Smooth muscle cell (in vitro differentiated cells): ENCODE data around the gene WNK3. TPM values are rescaled to one million over a fixed set of nuclear protein-coding genes. Genes with fewer than 3 reads are reported as not detected.

Source experiments
- DNase-seq: peaks from one replicate; lab custom pipeline; 2025; ENCODE audit not compliant: unreplicated experiment; lab: John Stamatoyannopoulos, UW
- H2AFZ ChIP-seq: fragments of 200-600 bp; sonication (generic); 2 replicates; pipeline ENCODE4 v1.6.0; 2016; ENCODE audit warnings: antibody characterized with exemption, low read depth, mild to moderate bottlenecking
- H3F3A ChIP-seq: fragments of 200-600 bp; sonication (generic); 2 replicates; pipeline ENCODE4 v1.6.0; 2017; ENCODE audit warnings: antibody characterized with exemption, low read depth
- H3K27ac ChIP-seq: fragments of 200-600 bp; sonication (generic); 2 replicates; pipeline ENCODE4 v1.5.1; 2016; ENCODE audit warnings: low read depth, mild to moderate bottlenecking
- H3K27me3 ChIP-seq: fragments of 200-600 bp; sonication (generic); 2 replicates; pipeline ENCODE4 v1.6.1; 2016; ENCODE audit warnings: low read depth, mild to moderate bottlenecking
- H3K36me3 ChIP-seq: fragments of 200-600 bp; sonication (generic); 2 replicates; pipeline ENCODE4 v1.5.1; 2016; ENCODE audit warnings: low read depth
- H3K4me1 ChIP-seq: fragments of 200-600 bp; sonication (generic); 2 replicates; pipeline ENCODE4 v1.5.1; 2016; ENCODE audit warnings: low read depth
- H3K4me2 ChIP-seq: fragments of 200-600 bp; sonication (generic); 2 replicates; pipeline ENCODE4 v1.6.0; 2016; ENCODE audit warnings: mild to moderate bottlenecking
- H3K4me3 ChIP-seq: fragments of 200-600 bp; sonication (generic); 2 replicates; pipeline ENCODE4 v1.5.1; 2016; ENCODE audit warnings: mild to moderate bottlenecking
- H3K79me2 ChIP-seq: fragments of 200-600 bp; sonication (generic); 2 replicates; pipeline ENCODE4 v1.6.0; 2016; ENCODE audit warnings: low read depth, mild to moderate bottlenecking
- H3K9ac ChIP-seq: fragments of 200-600 bp; sonication (generic); 2 replicates; pipeline ENCODE4 v1.6.0; 2016; ENCODE audit warnings: low read depth
- H3K9me3 ChIP-seq: fragments of 200-600 bp; sonication (generic); replicated peaks from 2 replicates; pipeline ENCODE4 v1.5.1; 2016; ENCODE audit warnings: low read depth
- H4K20me1 ChIP-seq: fragments of 200-600 bp; sonication (generic); 2 replicates; pipeline ENCODE4 v1.6.0; 2016; ENCODE audit warnings: low read depth
- CTCF ChIP-seq: fragments of 200-600 bp; sonication (generic); IDR thresholded peaks from 2 replicates; pipeline ENCODE4 v1.5.1; 2017; ENCODE audit warnings: borderline replicate concordance, mild to moderate bottlenecking, antibody characterized with exemption; ENCODE audit not compliant: insufficient read depth, poor library complexity, severe bottlenecking
- WGBS: methylation state at CpG from one replicate; pipeline ENCODE4 v1.1.7; 2016; ENCODE audit warnings: low lambda C conversion rate; 5-methylcytosine and 5-hydroxymethylcytosine counted together
- polyA plus RNA-seq: library from polyadenylated mRNA; unstranded; fragments of >200 nt; fragmentation: Nextera tagmentation; extraction: Ambion mirVana; gene quantifications from 2 replicates; pipeline ENCODE4 v1.2.1, GENCODE V29; 2016
- total RNA-seq: library from RNA; depleted of rRNA; stranded (reverse); fragments of >200 nt; gene quantifications from 2 replicates; pipeline ENCODE4 v1.2.3, GENCODE V29; 2014

Gene WNK3
- total and polyA plus RNA-seq, 2 experiments from 2014 or later = 3.6 to 5.4 TPM

GRCh38 chrX:54248309-54248708 is 109.5 kb downstream of the WNK3 start:
- no peak overlapping the region for H3K4me2 ChIP-seq
- H3K36me3 ChIP-seq = no peaks in the 10 kb centered on the region
- H3K4me1 ChIP-seq = no peaks in the 10 kb centered on the region
- H3F3A ChIP-seq = no peaks in the 10 kb centered on the region
- WGBS = 72% methylated on average over 1 of the region's 1 CpG
- H3K9ac ChIP-seq = no peak overlapping the region
- H3K27ac ChIP-seq = no peak overlapping the region
- no peak for TF ChIP-seq CTCF
- no peaks in the 10 kb centered on the region for H3K9me3 ChIP-seq
- no peaks in the 10 kb centered on the region for H4K20me1 ChIP-seq
- H3K79me2 ChIP-seq = no peaks in the 10 kb centered on the region
- no peak overlapping the region for H3K4me3 ChIP-seq
- H2AFZ ChIP-seq = no peak overlapping the region
- no peaks in the 10 kb centered on the region for H3K27me3 ChIP-seq
- DNase-seq = no peak

- Histone ChIP-seq H4K20me1 (no peaks in the 10 kb centered on the region), H3F3A (no peaks in the 10 kb centered on the region), H3K9me3 (no peaks in the 10 kb centered on the region), H3K36me3 (no peaks in the 10 kb centered on the region), H3K27ac (no peak overlapping the region), H3K4me1 (no peaks in the 10 kb centered on the region), H2AFZ (no peak overlapping the region), H3K9ac (no peak overlapping the region), H3K79me2 (no peaks in the 10 kb centered on the region), H3K4me2 (no peak overlapping the region), H3K27me3 (no peaks in the 10 kb centered on the region), H3K4me3 (no peak overlapping the region)
- DNase-seq = no peak
- TF ChIP-seq CTCF = no peak
Measured at GRCh38 chrX:54246866-54247265, 111.0 kb downstream of the WNK3 start.

- Histone ChIP-seq H3K4me3 (no peak overlapping the region), H3K9ac (no peak overlapping the region), H4K20me1 (no peaks in the 10 kb centered on the region), H3K27ac (no peak overlapping the region), H3K4me2 (no peak overlapping the region), H3K79me2 (no peaks in the 10 kb centered on the region), H3K4me1 (no peaks in the 10 kb centered on the region), H3K36me3 (peaks cover 8% of the 10 kb centered on the region), H2AFZ (no peak overlapping the region), H3K9me3 (peaks cover 11% of the 10 kb centered on the region), H3F3A (no peaks in the 10 kb centered on the region), H3K27me3 (no peaks in the 10 kb centered on the region)
- 92% methylated on average over 4 of the region's 4 CpGs for WGBS
- DNase-seq = no peak
- no peak for TF ChIP-seq CTCF
Measured at GRCh38 chrX:54238588-54238987, 119.3 kb downstream of the WNK3 start.

- no peaks in the 10 kb centered on the region for H3F3A ChIP-seq
- H3K36me3 ChIP-seq = peaks cover 8% of the 10 kb centered on the region
- no peaks in the 10 kb centered on the region for H3K79me2 ChIP-seq
- WGBS = 61% methylated on average over 4 of the region's 4 CpGs
- peaks cover 11% of the 10 kb centered on the region for H3K9me3 ChIP-seq
- H4K20me1 ChIP-seq = no peaks in the 10 kb centered on the region
- H3K4me3 ChIP-seq = no peak overlapping the region
- H3K4me1 ChIP-seq = no peaks in the 10 kb centered on the region
- no peak overlapping the region for H3K4me2 ChIP-seq
- no peak overlapping the region for H3K27ac ChIP-seq
- H2AFZ ChIP-seq = no peak overlapping the region
- TF ChIP-seq CTCF = no peak
- H3K9ac ChIP-seq = no peak overlapping the region
- no peaks in the 10 kb centered on the region for H3K27me3 ChIP-seq
- DNase-seq = no peak
Measured at GRCh38 chrX:54237014-54237413, 120.8 kb downstream of the WNK3 start.
